ENCODE results near the gene ZBTB8A.
A peak's percentile ranks its signal among the peaks of the same experiment; 100 is the strongest.
"Not testable (repeated sequence)": the region's sequence is repeated elsewhere in the genome, so short reads cannot be mapped to it uniquely, and the experiment has no call there.

Gene ZBTB8A

GRCh38 chr1:32622806-32623681 lies 83.8 kb downstream of the ZBTB8A start:
- no peak for DNase-seq

GRCh38 chr1:32623775-32624174 lies 84.5 kb downstream of the ZBTB8A start:
- DNase-seq = no peak

- no peak for DNase-seq
Measured at GRCh38 chr1:32626176-32626575, 86.9 kb downstream of the ZBTB8A start.

GRCh38 chr1:32627596-32628162 lies 88.5 kb downstream of the ZBTB8A start:
- DNase-seq = peak; percentile 97

GRCh38 chr1:32630173-32630572 lies 90.9 kb downstream of the ZBTB8A start:
- not testable (repeated sequence) for DNase-seq

GRCh38 chr1:32632829-32633228 lies 93.6 kb downstream of the ZBTB8A start:
- DNase-seq = no peak

GRCh38 chr1:32635508-32636277 lies 96.5 kb downstream of the ZBTB8A start:
- DNase-seq = no peak

GRCh38 chr1:32636914-32637645 lies 97.9 kb downstream of the ZBTB8A start:
- DNase-seq = no peak

GRCh38 chr1:32639489-32640075 lies 100.4 kb downstream of the ZBTB8A start:
- no peak for DNase-seq

GRCh38 chr1:32642292-32642827 lies 103.1 kb downstream of the ZBTB8A start:
- not testable (repeated sequence) for DNase-seq

- DNase-seq = no peak
Measured at GRCh38 chr1:32644426-32644825, 105.2 kb downstream of the ZBTB8A start.

- no peak for DNase-seq
Measured at GRCh38 chr1:32647308-32648134, 108.3 kb downstream of the ZBTB8A start.

GRCh38 chr1:32650248-32650751 lies 111.1 kb downstream of the ZBTB8A start, which contains the start of gene ZBTB8OS:
ZBTB8OS (minus strand) TSS chr1:32650550; CDS start chr1:32650529, 21 bp downstream.
- peak; percentile 98 for DNase-seq

GRCh38 chr1:32650752-32651460 lies 111.7 kb downstream of the ZBTB8A start, which contains the start of gene RBBP4:
RBBP4 (plus strand) TSS chr1:32651208; CDS start chr1:32651307, 99 bp downstream.
- DNase-seq = peak; percentile 100

GRCh38 chr1:32651461-32652073 lies 112.3 kb downstream of the ZBTB8A start:
- no peak for DNase-seq

- DNase-seq = no peak
Measured at GRCh38 chr1:32652244-32652962, 113.2 kb downstream of the ZBTB8A start.

All from RPMI8226 (cell line).